DMS 273 treated with DMSO at 0.1 percent for 48 hours (cell line): Measurements from ENCODE around the gene SLC37A1.

Experiments used
- DNase-seq: peaks from one replicate; lab custom pipeline; 2025; lab: John Stamatoyannopoulos, UW

SLC37A1 gene

DNA sequence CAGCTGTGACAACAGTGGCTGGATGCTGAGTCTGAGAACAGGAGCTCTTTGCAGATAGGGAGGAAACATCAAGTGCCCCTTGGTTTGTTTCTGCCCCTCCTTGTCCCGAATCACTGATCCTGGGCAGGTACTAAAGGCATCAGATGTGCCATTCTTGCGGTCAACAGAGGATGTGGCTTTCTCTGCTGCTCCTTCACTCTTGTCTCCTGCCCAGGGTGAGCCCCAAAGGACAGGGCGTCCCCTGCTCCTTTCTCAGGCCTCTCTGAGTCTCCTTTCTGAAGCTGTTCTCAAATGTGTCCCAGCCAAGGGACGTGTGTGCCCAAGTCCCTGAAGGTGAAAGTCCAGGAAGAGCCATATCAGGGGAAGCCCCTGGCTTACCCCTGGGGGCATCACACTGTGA is 31.7 kb downstream of the SLC37A1 start:
- no peak for DNase-seq

DNA sequence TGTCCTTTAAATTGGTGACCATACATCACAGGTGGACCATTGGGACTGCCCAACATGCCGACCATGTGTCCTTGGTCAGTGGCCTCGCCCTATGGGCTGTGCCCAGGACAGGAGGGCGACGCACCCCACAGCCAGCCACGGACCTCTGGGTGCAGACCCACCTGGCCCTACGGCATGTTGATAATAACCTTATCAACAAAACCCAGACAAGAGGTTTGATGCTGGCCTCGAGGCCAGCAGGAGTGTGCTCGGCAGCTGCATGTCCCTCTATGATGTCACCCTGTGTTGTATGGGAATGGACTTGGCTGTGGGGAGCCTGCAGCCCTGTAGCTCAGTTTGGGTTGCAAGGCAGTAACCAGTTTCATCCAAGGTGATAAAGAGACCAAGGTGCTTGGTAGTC is 32.1 kb downstream of the SLC37A1 start:
- no peak for DNase-seq

DNA sequence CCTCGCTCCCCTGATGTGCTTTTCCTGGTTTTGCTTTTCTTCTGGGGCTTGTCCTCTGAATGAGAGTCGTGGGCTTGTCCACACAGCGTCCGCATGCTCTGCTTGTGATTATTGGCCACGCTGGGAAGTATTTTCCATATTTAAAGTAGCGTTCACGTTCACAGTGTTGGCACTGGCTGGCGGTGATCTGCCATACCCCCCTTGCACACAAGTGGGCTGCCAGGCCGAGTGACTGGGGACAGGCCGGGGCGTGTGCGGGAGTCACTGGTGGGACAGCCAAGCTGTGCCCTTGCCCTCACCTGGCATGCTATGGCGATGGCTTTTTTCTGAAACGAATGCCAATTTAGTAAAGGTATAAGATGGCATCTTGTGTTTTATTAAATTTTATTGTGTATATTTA is 32.8 kb downstream of the SLC37A1 start:
- DNase-seq = no peak

DNA sequence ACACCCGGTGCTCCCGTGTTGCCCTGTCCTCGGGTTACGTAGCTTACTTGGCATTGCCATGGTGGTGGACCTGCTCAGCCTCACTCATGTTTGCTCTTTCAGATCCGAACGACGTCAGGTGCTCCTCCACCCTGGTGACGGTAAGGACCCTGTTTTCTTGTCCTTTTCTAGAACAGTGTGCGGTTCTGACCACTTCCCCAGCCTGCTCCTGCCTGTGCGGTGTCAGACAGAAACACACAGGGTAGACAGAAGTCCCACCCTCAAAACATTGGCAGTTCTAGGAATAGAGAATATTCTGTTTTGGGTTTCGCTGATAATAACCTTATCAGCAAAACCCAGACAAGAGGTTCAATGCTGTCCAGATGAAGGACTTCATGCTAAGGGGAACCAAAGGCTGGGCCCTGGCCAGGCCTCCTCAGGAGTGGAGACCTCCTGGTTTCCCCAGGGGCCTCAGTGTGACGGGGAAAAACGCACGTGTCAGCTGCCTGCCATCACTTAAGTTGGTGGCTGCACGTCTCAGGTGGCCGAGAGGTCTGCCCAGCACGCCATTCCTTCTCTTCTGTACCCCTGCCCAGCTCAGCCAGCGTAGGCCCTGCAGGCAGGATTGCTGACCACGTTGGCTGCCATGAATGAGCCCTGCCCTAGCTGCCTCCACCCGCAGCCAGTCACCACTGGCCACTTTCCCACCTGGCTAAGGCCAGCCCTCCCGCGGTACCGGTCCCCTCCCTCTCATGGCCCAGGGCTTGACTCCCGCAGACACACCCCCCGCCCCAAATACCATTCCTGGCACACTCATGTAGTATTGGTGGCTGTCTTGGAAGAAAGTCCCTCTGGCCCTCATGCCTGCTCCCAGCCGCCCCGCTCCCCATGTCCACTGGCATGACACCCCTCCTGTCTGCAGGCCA is 33.6 kb downstream of the SLC37A1 start:
- DNase-seq = no peak

DNA sequence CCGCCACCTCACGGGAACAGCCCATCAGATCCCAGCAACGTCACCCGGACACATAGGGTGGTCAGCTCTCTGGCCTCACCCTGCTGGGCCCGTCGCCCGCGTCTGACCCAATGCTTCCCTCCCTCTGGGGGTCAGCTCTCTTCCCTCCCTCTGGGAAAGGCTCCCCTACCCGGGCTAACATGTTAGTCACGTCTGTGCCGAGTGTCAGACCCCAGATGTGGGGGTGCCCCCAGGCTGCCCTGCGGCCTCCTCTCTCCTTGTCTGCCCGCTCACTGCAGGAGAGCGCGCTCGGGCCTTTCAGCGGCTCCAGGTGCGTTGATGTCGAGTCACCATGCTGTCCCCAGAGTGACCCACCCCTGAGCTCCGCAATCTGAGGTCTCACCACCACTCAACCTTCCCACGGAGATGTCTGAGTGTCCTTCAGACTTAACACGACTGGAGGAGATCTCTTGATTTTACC is 34.3 kb downstream of the SLC37A1 start:
- DNase-seq = no peak

DNA sequence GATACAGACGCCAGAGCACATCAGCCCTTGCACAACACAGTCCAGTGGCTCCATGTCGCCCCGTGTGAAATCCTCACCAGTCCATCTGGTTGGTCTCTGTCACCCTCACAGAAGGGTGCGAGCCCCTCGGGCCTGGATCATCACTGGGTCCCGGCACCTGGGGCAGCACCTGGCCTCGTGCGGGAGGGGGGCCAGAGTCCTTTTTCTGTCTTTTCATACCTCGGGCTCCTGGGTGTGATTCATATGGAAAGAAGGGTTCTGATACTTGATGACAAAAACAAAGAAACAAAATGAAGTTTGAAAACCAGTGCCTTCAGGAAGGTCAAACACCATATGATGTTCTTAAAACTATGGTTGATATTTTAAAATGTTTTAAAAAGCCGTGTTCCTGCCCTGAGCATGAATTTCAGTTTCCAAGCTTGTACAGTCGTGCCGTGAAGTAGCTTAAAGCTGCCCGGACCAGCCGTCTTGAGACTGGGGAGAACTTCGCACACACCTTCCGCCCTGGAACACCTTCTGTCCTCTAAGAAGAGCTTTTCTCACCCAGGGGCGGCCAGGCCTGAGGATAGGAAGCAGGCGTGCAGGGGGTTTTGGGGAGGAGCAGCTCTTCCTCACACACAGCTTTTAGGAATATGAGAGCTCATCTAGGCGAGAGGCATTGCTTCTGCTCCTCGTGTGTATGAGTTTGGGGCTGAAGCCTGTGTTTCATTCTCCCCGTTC is 35.2 kb downstream of the SLC37A1 start:
- no peak for DNase-seq

DNA sequence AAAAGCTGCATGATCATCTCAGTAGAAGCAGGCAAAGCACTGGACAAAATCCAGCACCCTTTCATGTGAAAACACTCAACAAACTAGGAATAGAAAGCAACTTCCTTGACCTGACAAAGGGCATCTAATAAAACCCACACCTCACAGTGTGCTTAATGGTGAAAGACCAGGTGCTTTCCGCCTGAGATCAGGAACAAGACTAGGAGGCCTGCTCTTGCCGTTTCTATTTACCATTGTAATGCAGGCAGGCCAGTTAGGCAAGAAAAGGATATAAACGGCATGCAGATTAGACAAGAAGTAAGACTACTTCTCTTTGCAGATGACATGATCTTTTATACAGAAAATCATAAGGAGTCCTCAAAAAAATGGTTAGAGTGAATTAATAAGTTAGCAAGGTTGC is 37.2 kb downstream of the SLC37A1 start:
- DNase-seq = no peak

DNA sequence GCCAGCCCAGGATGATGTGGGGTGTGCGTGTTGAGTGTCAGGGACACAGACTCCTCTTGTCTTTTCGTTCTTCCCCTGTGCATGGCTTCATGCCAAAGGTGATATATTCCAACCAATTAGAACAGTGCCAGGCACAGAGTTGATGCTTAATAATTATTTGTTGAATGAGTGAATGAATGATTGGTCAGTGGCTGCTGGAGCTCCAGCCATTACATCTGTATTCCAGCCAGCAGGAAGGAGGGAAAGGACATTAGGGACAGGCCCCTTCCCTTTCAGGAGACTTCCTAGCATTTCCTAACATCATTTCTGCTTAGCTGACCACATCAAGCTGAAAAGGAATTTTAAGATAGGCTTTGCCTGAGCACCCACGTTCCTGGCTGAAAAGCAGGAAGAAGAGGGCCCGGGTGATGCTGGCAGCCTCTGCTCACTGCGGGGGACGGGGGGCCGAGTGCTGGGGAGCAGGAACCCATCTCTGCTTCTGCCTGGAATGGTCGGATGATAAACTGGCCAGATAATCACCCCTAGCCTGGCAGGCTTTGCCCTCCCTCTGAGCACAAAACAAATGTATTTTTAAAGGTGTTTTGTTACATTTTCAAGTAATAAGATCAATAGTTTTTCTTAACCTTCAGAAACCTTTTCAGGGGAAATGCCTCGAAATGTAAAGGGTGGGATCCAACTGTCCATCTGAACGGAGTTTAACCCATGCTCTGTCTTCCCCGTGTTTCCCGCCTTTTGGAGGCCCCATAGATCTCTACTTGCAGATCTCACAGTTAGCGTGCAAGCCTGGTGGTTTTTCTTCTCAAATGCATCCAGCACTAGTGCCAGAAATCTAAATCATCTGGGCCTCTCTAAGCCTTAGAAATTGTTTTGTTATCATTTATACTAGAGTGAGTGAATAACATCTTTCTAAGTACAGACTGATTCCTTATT is 39.0 kb downstream of the SLC37A1 start:
- no peak for DNase-seq

DNA sequence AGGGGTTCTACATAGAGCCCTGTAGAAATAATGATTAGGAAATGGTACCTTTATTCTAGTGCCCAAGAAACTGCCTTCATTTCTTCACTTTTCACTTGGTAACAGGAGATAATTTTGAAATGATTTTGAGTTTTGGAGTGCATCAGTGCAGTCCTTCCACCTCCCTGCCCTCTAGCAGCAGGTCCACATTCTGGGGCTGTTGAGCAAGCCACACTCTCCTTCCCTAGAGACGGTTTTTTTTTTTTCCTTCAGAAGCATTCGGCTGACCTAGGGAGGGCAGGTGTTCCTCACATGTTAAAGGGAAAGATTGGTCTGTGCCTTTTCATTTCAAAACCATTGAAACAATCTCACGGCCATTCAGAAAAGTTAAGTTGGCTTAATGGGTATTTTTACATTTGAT is 39.8 kb downstream of the SLC37A1 start:
- no peak for DNase-seq

DNA sequence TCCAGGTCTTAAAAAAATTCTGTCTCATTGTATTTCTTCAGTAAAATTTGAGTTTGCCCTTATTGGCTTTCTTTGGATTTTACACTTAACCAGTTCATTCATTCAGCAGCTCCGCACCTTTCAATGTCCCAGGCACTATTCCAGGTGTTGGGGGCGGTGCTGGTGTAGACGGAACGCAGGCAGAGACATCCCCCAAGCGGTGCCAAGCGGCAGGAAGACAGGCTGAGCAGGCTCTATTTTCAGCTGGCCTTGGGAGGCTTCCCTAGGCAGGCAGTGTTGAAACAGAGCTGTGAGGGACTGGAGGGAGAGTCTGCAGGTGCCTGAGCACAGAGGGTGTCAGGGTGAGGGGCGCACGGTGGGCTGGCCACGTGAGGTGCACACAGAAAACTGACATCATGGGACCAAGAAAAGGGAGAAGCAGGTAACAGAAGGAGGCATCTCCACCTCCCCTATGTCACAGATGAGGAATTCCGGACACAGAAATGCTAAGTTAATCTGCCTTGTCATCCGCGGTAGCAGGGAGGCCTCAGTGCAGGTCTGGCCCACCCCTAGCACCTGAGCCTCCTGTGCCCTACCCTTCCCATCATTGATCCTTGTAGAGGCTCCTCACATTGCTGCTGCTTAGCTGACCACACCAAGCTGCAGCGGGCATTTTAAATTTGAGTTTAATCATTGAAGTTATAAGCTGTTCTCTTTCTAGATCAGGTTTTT is 40.8 kb downstream of the SLC37A1 start:
- DNase-seq = no peak

DNA sequence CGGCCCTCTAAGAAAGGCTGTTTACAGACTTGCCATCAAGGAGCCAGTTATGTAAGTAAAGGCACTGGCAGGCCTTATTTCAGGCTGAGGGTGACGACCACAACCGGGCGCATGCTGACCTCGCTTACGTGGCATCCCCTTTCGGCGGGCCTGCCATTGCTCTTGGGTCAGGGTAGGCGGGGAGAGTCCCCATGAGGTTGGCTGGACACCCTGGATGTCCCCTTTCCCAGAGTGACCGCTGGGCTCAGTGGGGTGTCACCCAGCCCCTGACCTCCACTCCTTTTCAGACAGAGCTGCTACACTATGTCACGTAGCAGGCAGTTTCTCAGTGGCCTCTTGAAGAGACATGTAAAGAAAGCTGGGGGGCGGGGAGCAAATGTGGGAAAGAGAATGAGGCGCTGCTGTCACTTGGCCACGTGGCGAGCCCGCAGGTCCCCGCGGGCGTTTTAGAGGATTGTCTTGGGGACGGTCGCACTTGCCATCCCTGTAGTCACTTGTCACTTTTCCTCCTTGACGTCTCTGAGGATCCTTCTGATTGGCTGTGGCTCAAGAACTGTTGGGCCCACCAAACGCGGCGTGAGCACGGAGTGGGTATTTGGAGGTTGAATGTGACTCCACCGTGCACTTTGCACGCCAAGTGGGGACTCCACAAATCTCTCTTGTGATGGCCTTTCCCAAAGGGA is 42.2 kb downstream of the SLC37A1 start:
- DNase-seq = no peak

DNA sequence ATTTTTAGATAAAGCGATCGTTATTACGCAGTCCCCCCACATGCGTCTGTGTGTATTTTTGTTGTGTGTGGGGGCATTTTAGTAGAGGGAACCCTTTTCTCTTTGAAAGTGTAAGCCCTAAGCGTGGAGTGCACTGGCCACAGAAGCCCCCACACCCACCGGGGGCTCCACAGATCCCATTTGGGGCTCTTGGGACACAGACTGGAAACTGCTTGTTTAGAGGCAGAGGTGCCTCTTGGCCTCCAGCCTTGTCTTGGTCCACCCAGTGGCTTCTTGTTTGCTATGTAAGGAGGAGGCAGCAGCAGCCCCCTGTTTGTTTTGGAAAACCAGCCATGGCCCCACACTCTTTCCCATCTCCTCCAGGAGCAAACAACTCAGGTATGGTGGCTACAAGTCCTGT is 42.8 kb downstream of the SLC37A1 start:
- no peak for DNase-seq

DNA sequence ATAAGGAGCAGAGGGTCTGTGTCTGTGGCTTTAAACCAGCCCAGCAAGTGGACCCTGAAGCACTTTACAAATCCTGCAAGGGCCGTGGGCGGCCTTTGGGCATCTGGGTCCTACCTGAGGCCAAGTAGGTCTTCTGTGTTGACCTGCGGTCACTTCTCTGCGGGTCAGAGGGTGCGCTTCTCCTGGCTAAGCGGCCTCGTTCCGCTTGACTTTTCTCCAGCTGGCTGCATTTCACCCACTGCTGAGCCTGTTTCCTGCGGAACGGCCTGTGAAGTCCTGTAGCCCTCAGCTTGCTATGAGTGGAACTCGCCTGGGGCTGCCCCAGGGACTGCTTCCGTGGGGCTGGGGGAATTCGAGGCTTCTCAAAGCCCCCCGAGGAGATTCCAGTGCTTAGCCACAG is 43.3 kb downstream of the SLC37A1 start:
- DNase-seq = no peak

DNA sequence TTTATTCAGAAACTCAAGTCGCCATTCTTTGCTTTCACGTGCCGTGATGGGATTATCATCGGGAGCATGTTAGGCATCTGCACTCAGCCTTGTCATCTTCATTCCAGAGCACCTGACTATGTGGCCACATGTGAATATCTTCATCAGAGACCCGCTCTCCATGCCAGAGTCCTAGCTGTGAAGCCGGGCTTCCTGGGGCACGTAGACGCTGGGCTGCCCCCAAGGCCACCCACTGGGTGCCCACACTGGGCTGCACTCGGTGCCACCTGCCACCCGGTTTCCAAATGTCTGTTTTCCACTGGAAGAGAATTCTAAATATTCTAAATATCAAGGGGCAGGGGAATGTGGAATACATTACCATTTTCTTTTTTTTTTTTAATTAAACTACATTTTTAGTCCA is 43.8 kb downstream of the SLC37A1 start:
- no peak for DNase-seq

DNA sequence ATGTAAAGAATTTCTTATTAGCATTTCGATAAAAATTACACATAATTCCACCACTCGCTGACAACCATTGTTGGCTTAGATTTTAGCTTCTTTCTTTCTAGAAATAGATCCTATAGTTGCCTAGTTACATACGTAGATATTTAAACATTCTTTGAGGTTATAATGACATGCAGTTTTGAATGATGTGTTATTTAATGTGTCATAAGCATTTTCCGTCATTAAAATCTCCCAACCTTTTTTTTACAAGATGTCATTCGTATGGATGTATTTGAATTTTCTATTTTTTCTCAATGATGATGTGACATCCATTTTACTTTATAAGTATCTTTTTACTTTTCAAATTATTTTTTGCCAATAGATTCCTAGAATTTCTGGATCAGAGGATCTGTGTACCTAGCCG is 44.7 kb downstream of the SLC37A1 start:
- DNase-seq = no peak

DNA sequence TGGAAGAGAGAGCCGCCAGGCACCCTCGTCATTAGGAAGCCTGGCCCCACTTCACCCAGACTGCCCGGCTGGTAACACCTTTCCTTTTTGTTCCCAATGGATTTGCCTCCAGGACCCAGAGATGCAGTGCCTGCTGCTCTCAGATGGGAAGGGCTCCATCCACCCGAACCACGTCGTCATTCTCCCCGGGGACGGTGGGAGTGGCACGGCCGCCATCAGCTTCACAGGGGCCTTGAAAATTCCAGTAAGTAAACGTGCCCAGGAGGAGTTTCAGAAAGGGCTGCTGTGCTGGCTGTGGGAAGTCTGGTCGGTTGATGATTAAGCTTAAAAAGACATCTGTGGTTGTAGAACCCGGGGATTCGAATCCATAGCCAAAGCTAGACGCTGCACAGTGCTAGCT is 45.2 kb downstream of the SLC37A1 start:
- no peak for DNase-seq

DNA sequence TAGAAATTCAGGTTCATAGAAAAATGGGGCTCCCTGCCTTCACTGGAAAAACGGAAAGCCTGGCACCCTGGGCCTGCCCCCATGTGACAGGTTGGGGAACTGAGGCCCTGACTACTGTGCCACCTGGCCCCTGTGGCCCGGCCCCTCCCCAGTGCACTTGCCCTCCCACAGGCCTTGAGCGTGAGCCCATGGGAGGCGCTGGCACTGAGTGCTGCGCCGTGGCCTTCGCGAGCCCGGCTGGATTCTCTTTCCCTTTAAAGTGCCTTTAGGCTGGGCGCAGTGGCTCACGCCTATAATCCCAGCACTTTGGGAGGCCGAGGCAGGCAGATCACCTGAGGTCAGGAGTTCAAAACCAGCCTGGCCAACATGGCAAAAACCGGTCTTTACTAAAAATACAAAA is 45.7 kb downstream of the SLC37A1 start:
- DNase-seq = no peak

DNA sequence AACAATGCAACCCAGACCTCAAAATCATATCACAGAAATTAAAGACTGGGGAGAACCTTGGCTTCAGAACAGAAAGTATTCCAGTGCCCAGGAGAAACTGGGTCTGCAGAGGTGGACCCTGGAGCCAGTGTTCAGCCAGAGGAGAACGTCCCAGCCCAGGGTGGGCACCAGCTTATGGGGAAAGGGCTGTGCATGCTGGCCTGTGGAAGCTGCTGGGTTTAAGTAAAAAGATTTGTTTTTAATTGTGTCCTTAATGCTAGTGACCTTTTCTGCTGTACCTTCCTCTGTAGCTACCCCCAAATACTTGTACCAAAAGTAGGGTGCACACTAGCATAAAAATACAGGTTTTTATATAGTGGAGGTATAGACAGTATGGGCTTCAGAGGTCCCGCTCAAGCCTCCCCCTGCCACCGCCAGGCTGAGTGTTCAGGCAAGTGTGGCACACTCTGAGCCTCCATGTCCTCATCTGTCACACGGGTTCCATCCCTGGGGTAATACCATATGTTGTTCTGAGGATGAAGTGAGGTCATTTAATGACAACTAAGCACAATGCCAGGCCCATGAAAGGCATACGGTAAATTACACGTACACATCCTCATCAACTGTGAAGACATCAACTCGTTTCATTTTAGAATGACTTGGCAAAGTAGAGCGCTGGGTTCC is 47.0 kb downstream of the SLC37A1 start:
- DNase-seq = no peak

DNA sequence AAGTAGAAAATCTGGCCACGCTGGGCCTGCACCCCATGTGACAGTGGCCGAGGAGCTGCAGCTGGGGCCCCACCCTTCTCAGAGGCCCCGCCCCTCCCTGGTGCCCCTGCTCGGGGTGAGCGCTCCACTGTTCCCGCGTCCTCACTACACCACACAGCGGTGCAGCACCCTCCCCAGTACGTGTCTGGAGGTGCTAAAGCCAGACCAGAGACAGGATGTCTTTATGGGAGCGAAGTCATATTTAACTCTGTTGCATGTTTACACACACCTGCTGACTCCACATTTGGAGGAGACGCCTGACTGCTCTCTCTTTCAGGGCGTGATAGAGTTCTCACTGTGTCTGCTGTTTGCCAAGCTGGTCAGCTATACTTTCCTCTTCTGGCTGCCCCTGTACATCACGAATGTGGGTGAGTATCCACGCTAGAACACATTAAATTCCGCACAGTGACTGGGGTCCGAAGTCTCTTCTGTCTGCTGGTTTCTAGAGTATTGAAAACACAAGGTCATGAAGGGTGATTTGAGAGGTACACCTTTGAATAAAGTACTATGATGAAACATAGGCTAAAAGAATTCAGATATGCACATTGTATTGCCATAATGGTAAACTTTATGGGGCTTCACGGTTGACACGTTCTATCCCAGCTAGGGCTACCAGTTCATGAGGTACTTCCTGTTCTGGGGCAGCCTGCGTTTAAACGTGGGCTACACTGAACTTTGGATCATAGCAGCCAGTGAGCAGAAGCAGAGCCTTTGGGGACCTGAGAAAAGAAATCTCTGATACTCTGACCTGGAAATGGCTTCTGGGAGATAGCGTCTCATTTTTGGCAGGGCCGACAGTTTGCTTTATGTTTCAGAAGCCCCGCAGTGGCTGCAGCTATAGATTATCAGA is 48.4 kb downstream of the SLC37A1 start:
- no peak for DNase-seq
